HG03575 (cell line): Measurements from ENCODE around the gene GPC6.

ENCODE experiments used
- ATAC-seq: cut with Tn5 transposase; IDR thresholded peaks from one replicate; pipeline ENCODE4 v1.9.1; 2021; ENCODE audit not compliant: unreplicated experiment, insufficient number of reproducible peaks, low FRiP score; ENCODE audit errors: extremely low read depth

The GPC6 gene

GRCh38 chr13:94369972-94370436, 1143.4 kb downstream of the GPC6 start:
- no peak for ATAC-seq

GRCh38 chr13:94371855-94372254, 1145.2 kb downstream of the GPC6 start:
- ATAC-seq = no peak

DNA sequence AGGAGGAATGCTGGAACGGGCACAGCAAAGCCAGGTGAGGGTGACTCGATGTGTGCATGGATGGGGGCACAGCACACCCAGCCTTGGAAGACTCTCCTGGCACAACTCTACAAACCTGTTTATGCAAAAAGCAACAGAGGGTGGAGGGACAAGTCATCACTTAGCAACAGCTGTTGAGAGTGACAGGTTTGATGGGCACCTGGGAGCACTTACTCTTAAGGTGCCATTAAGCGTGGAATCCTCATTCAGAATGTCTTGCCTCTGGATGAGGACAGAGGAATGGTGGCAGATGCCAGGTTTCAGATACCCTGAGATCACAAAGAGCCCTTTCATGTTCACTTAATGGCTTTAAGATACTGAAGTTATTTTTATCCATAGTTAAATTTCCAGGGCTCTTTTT, 1155.9 kb downstream of the GPC6 start:
- ATAC-seq = no peak

DNA sequence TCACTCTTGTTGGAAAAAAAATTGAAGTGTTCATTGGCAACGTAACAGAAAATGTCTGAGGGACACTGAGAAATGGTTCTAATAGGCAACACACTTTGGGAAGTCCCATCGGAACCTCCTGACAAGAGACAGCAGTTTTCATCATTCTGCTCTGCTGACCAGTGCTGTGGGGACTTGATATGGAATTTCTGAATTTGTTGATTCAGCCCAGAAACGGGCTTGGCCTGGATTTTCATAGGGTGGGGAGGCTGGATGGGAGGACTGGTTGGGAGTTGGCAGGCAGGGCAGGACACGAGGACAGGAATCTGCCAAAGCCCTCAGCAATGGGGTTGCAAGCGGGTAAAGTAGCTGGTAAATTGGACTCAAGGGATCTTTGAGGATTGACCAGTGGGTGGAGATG, 1156.4 kb downstream of the GPC6 start:
- ATAC-seq = no peak

DNA sequence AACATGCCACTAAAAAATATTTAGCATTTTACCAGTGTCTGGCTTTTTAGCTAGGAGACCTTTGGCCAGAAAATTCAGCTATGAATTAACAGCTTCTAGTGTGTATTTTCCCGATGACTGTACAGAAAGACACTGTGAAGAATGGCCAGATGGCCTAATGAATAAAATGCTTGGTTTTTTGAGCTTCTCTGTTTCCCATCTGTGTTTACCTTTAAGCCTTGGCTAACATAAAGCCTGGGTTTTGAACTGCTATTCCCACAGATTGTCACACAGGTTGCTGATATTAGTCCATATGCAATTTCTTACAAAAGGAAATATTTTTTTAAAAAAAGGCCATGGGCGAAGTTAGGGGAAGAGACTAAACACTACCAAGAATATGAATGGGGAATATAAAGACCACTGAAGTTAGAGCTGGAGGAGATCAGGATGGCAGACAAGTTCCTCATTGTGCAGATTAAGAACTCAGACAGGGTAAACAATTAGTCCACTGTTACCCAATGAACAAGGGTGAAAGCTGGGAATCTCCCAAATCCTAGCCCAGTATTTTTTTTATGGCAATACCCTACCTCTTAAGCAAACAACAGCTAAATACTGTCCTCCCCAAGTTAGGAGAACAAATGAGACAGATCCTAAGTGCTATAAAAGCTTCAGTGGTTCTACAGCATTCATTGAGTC, 1157.8 kb downstream of the GPC6 start:
- no peak for ATAC-seq

DNA sequence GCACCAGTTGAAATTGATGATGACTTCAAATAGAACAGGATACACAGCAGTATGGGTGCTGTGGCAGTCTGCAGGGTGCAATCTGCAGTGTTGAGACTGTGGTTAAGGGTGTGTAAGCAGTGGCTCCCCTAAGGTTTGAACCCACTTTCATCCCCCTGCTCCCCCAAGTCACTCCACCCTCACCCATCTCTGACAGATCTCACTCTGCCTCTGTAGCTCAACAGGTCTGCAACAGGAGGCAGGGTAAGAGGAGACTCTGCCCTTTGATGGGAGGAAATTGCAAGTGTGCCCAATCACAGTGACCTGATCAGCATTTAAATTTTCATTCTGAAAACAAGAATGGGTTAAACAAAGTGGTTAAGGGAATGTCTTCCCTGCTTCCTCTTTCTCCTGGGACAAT, 1160.4 kb downstream of the GPC6 start:
- ATAC-seq = no peak

GRCh38 chr13:94389604-94390351, 1163.2 kb downstream of the GPC6 start:
- ATAC-seq = no peak

DNA sequence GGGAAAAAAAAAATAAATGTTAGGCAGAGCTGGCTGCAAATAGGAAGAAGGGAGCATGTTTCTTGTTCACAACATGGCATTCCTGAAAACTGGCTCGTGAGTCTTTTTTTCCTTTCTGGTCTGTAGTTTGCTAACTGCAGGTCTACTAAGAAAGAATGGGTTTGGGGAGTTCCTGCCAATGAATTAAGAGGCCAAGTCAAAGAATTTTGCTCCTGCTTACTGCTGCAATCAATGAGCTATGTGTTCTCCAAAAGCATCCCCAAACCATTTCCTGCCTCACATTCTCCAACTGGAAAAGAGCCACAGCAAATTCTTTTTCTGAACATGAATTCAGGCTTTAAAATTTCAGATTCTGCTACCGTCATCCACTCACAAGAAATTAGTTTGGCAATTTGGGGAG, 1164.3 kb downstream of the GPC6 start:
- no peak for ATAC-seq

DNA sequence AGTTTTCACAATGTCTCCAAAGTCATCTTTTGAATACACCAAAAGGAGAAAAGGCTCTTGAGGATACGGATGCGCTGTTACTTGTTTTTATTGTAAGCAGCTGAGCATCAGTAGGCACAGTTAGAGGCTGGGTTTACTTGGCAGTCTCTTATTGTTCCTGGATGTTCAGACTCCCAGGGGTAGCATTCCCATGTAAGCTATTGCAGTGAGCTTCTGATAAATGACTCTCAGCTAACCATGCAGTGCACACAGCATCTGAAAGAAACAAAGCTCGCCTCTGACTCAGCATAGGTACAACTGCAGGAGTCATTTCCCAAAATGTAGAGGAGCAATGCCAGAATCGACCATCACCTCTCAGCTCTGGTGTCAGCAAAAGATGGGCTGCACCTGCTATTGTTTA, 1168.1 kb downstream of the GPC6 start:
- ATAC-seq = no peak

DNA sequence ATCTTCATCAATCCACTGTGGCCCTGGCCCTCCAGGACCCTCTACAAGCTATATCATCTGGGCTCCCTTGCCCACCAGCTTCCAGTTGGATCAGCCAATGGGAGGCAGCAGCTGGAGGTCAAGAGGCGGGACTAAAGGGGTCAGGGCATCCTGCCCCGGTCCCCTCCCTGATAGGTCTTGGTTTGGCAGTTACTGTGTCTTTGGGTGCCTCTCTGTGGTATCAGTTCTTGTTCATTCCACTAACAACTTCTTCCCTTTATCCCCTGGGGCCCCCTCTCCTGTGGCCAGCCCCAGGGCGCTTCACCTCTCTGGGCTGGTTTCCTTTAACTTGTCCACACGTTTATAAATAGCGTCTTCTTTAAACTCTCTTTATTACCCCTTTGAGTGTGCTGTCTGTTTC, 1169.3 kb downstream of the GPC6 start:
- ATAC-seq = no peak

DNA sequence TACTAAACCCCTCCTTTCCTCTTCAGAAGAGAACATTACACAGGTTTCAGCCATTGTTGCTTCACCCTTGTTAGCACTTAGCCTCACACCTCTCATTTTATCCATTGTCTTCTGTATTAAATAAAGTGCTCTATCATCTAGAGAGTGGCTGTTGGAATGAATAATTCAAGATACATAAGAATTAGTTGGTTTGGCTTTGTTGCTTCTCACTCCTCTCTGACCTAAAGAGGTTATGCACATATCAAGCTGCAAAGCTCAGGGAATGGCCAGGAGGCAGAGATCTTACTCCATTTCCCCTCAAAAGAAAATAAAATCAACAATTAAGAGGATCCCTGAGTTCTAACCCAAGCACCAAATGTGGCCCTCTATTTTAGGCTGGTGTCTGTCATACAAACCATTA, 1173.2 kb downstream of the GPC6 start:
- ATAC-seq = no peak

DNA sequence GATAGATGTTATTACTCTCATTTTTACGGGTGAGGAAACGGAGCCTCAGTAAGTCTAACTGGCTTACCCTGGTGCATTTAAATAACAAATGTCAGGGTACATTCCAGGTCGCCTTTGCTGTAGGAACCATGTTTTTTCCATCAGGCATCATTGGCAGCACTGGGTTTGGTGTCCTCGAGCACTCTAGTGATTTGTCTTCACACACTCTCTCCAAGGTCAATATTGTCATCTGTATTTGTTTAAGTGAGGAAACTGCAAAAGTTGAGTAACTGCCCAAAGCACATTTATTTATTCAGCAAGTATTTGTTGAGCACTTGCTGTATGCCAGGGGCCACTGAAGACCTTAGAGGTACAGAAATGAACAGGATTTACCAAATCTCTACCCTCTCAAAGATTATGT, 1174.3 kb downstream of the GPC6 start:
- ATAC-seq = no peak

GRCh38 chr13:94408314-94409036, 1181.9 kb downstream of the GPC6 start:
- ATAC-seq = no peak

DNA sequence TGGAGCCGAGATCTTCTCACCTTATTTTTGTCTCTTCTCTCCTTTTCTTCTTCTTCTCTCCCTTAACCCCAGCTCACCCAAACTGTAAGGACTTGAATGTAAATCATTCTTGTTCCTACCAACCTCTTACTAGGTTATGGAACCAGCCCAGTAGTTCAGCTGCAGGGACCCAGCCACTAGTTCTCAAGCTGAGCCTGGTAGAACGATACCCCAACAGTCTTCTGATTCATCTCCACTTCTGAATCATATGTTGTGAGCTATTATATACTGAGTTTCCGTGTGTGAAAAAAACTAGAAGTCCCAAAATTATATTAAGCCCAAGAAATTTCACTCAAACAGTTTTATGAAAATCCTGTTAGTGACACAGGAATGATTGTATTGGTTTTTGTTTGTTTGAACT, 1185.1 kb downstream of the GPC6 start:
- ATAC-seq = no peak

DNA sequence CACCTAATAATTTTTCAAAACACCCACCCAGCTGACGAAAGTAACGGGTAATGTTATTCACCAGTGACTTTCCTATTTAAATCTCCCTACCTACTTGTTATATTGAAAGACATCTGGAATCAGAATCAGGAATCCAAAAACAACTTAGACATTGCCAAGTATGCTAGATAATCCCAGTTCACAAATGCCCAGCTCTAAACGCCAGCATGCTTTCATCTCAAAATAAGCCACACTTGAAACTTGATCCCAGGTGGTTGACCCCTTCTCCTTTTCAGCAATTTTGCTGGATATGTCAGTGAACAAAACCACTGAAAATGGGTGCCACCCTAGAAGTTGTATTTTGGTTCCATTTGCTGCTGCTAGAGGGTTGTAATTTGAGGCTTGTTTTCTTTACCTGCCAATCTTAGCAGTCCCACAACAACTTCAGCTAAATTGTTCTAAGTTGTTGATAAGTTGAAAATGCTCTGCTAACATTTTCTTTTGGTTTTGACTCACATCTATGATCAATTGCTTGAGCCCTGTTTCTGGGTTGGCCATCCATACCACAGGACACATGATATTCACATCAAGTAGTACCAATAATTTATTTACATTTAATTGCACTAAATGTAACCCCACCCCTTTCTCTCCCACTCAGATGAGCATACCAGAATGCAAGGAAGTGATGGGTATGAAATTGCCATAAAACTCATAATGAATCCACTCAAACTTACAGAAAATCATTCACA, 1186.4 kb downstream of the GPC6 start:
- no peak for ATAC-seq

DNA sequence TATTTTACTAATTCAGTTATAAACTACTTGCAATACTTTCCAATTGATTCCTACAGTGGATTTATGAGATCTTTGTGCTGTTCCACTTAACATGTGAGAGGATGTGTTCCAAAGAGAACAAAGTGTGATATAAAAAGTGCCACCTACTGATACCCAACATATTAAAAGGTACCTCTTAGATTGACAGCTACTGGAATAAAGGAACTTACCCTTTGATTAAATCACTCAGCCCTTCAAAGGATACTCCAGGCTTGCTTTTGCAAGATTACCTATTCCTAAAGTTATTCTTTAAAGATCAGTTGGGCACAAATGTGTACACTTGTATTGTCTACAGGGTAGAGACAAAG, 1187.0 kb downstream of the GPC6 start:
- no peak for ATAC-seq

GRCh38 chr13:94414141-94414540, 1187.5 kb downstream of the GPC6 start:
- ATAC-seq = no peak

DNA sequence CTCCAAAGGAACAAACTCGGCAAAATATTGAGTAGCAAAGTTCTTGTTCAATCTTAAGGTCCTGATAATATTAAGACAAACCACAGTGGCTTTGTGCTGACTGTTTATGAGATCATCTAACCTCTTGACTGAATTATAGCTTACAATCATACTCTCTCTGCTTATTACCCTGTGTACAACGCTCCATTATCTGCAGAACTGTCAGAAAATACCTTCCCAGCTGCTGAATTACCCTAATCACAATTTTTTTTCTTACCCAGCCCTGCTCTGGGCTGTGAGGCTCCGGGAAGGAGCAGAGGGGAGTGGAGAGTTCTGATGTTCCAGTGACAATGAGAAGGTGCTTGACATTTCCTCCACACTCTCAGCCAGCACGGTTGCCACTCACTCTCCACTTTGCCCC, 1188.1 kb downstream of the GPC6 start:
- no peak for ATAC-seq

DNA sequence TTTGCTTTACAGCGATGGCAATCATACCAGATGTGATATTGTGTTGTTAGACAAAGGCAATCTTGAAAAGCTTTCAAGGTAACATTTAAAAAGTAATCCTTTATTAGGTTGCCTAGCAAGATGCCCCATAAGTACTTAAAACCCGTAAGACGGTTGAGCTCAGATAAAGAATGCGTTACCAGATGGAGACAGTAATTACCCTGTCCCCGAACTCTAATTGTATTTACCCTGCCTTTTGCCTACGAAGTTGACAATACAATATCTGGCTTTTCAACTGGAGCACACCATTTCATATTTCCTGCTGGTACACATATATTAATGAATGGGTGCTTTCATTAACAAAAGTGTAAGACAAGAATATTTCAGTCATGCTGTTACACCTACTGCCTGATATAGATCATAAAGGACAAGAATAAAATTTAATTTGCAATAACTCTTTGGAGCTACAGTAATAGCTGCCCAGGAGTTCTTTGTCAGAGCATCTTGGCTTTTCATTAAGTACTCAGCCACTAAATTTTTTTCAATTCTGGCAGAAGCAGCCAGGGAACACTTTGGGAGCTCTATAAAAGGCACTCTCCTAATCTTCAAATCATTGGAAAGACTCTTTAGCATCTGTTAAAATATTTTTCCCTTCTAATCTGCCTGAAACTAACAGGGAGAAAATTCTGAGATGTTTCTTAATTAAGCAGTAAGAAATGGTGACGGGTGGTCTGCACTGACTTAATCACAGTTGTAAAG, 1189.1 kb downstream of the GPC6 start:
- no peak for ATAC-seq
